AG04449 (cell line): Measurements from ENCODE around the gene SND1.
A peak's percentile ranks its signal among the peaks of the same experiment; 100 is the strongest.

Experiments used
- CTCF ChIA-PET: fragments of 350-600 bp; formaldehyde crosslinking; extraction: SDS; loops from one replicate; lab custom pipeline; 2021; ENCODE audit warnings: antibody characterized with exemption; lab: Yijun Ruan, JAX
- POLR2A ChIA-PET: fragments of 400-600, 350-600 bp; formaldehyde crosslinking; extraction: SDS; loops from one replicate; lab custom pipeline; 2020; ENCODE audit warnings: antibody characterized with exemption, inconsistent platforms; lab: Yijun Ruan, JAX
- DNase-seq: peaks from one replicate; pipeline ENCODE4 v3.0.0-alpha.2; 2010; ENCODE audit warnings: low read depth, low spot score
- H3K4me3 ChIP-seq: 2 replicates; pipeline ENCODE4 v1.5.1; 2011; ENCODE audit warnings: low read depth, mild to moderate bottlenecking, control low read depth, low read length
- TF ChIP-seq, protein P1 (sequence below): IDR thresholded peaks from one replicate; pipeline ENCODE4 v1.5.1; 2011; ENCODE audit warnings: mild to moderate bottlenecking, moderate library complexity, low read length, control low read depth, inconsistent platforms; ENCODE audit not compliant: insufficient read depth; ENCODE audit errors: missing control alignments

The SND1 gene

DNA sequence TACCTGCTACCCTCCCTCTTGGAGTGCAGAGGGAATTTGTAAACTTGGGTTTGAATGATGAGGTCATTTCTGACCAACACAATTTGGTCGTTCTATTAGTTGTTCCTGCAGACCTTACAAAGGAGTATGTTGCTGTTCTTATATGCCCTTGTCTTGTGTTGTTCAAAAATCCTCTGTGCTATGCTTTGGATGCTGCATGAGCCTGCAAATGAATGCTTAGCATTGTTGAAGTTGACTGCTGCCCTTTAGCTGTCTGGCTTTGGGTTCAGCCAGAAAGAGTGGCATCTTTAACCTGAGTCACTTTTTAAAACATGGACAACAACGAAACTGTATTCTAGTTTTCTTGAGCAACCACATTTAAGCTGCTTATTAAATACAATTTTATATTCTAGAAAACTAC lies 80.3 kb downstream of the SND1 start:
- H3K4me3 ChIP-seq, result no peak overlapping the region
- no peak for DNase-seq
- TF ChIP-seq, protein P1, sequence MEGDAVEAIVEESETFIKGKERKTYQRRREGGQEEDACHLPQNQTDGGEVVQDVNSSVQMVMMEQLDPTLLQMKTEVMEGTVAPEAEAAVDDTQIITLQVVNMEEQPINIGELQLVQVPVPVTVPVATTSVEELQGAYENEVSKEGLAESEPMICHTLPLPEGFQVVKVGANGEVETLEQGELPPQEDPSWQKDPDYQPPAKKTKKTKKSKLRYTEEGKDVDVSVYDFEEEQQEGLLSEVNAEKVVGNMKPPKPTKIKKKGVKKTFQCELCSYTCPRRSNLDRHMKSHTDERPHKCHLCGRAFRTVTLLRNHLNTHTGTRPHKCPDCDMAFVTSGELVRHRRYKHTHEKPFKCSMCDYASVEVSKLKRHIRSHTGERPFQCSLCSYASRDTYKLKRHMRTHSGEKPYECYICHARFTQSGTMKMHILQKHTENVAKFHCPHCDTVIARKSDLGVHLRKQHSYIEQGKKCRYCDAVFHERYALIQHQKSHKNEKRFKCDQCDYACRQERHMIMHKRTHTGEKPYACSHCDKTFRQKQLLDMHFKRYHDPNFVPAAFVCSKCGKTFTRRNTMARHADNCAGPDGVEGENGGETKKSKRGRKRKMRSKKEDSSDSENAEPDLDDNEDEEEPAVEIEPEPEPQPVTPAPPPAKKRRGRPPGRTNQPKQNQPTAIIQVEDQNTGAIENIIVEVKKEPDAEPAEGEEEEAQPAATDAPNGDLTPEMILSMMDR, result no peak
- ChIA-PET CTCF (interaction anchor here (1.5 kb wide), 1 partner anchor 164 kb away, joined by 3 read pairs; no protein-coding TSS in a partner anchor), POLR2A (no interaction called here)

DNA sequence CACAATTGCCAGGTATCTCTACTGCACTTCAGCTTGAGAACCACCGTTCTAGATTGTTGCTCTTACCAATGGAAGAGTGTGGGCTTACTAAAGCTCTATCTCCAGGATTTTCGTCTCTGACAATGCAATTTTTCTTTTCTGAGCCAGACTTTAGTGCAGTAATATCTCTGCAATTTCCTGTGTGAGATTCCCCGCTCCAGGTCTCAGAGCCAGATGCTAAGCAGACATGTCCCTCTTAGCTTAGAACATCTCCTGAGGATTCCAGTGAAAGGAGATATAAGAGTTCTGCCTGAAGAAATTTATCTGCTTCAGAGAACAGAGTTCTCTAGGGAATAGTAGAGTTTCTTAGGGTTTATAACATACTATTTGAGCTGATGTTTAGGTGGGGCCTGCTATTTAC lies 82.0 kb downstream of the SND1 start:
- TF ChIP-seq, protein P1, result no peak
- DNase-seq, result peak; percentile 3
- CTCF ChIA-PET, result interaction anchor here (0.8 to 2.1 kb wide), 5 partner anchors 11 to 476 kb away, joined by 3 to 6 read pairs (median 4); no protein-coding TSS in a partner anchor
- POLR2A ChIA-PET, result no interaction called here
- H3K4me3 ChIP-seq, result no peak overlapping the region

DNA sequence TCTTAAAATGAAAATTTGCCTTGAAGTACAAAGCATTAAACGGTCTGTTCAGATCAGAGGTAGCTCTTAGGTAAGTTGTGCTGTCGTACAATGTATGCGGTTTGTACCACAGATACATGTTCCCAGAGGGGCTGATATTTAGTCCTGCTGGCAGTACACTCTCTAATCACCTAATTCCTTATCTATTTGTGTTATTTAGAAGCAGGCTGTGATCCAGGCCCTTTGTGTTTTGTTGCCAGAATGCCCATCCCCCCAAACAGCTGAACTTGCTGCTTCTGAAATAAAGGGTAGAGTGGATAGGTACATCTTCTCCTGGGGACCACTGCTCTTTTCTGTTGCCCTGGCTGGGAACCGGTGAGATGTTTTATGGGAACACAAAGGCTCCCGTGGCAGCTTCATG lies 84.5 kb downstream of the SND1 start:
- POLR2A ChIA-PET, result no interaction called here
- TF ChIP-seq, protein P1, result no peak
- no peak for DNase-seq
- CTCF ChIA-PET, result interaction anchor here (0.9 kb wide), 1 partner anchor 28 kb away, joined by 3 read pairs; no protein-coding TSS in a partner anchor
- no peak overlapping the region for H3K4me3 ChIP-seq

DNA sequence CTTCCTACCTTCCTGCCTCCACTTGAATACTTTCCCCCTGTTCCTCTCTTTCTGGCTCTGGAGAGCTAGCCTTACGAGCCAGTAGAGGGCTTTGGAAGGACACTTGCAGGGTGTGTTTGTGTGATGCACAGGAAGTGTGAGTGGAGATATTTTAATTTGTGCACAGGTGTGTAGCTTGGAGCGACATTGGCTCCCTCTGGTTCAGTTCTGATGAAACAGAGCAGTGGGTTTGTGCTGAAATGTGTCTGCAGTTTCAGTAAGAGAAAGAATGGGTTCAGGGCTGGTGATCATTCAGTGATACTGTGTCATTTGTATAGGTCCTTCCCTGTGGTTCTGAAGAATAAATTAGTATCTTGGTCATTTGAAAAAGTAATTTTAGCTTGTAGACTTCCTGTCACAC lies 86.9 kb downstream of the SND1 start:
- no peak for DNase-seq
- CTCF ChIA-PET, result interaction anchor here (1.5 to 2.1 kb wide), 2 partner anchors 10 to 471 kb away, joined by 4 to 9 read pairs; no protein-coding TSS in a partner anchor
- no peak overlapping the region for H3K4me3 ChIP-seq
- TF ChIP-seq, protein P1, result no peak
- POLR2A ChIA-PET, result no interaction called here

DNA sequence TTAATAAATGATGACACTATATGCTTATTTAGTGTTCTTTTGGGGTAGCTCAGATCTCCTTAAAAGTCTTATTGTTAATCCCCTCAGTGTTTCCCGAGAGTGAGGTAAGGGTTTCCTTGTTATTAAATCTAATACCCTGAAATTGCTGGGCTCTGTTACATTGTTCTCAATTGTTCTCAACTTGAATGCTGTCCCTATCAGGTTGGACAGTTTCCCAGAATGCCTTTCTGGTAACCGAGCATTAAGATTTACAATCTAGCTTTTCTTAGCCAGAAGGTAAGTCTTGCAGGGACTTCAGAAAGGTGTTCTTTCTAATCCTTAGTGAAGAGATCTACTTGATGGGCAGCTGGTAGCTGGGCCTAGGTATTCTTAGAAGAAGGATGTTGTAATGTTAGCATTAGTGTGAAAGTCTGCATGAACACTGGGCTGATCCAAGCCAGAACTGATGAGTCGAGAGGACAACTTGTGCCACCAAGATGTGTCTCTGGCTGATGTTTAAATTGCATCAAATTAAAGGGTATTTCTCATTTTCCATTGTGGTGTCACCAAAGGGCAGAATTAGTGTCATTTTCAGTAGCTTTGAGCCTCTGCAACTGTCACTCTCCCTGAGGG lies 89.9 kb downstream of the SND1 start:
- POLR2A ChIA-PET, result no interaction called here
- DNase-seq, result no peak
- CTCF ChIA-PET, result no interaction called here
- TF ChIP-seq, protein P1, result no peak
- no peak overlapping the region for H3K4me3 ChIP-seq

DNA sequence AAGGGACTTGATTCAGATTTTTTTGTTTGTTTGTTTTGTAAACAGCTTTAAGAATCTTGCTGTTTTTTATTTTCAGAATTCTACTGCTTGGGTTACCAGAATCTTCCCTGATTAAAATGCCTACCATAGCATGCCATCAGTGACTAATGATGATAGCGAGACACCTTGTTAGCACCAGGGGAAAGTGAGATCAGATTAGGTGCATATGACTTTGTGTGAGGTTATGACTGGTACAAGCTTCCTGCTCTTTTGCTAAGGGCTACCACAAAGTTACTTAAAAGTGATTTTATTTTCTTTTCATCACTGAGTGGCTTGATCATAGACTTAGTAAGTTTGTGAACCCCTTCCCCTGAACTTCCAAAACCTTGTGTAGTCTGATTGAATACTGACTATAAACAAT lies 93.5 kb downstream of the SND1 start:
- DNase-seq, result no peak
- CTCF ChIA-PET, result no interaction called here
- TF ChIP-seq, protein P1, result no peak
- no peak overlapping the region for H3K4me3 ChIP-seq
- POLR2A ChIA-PET, result no interaction called here
